HepG2 (cell line): ENCODE results near the gene MTMR10. TPM values are rescaled to one million over a fixed set of nuclear protein-coding genes. Genes with fewer than 3 reads are reported as not detected.
A peak's percentile ranks its signal among the peaks of the same experiment; 100 is the strongest.

Source experiments
- ARNT2 ChIP-seq: sonication (generic); formaldehyde crosslinking; IDR thresholded peaks from 2 replicates; pipeline ENCODE4 v1.8.0; 2022; ENCODE audit warnings: mild to moderate bottlenecking, low read depth, missing genetic modification reagents, moderate library complexity
- CEBPG ChIP-seq: IDR thresholded peaks from 2 replicates; pipeline ENCODE4 v1.6.1; 2016
- FOSL1 ChIP-seq: sonication (generic); formaldehyde crosslinking; IDR thresholded peaks from 2 replicates; pipeline ENCODE4 v1.9.0; 2021; ENCODE audit warnings: missing genetic modification reagents, borderline replicate concordance
- FOXA3 ChIP-seq: IDR thresholded peaks from 2 replicates; pipeline ENCODE4 v1.6.1; 2016; ENCODE audit warnings: missing genetic modification reagents, missing compliant biosample characterization
- FOXO4 ChIP-seq: sonication (generic); formaldehyde crosslinking; conservative IDR thresholded peaks from 2 replicates; pipeline ENCODE4 v1.8.1; 2023; ENCODE audit warnings: missing genetic modification reagents
- GABPA ChIP-seq, 2 experiments: IDR thresholded peaks; 2 replicates each; pipeline ENCODE4 v1.6.1; 2011 to 2016; ENCODE audit warnings: low read depth in 2 of 2, low read length in 1 of 2, missing biosample characterization in 1 of 2, missing genetic modification characterization in 1 of 2
- HHEX ChIP-seq: IDR thresholded peaks from 2 replicates; pipeline ENCODE4 v1.6.1; 2016; ENCODE audit warnings: control low read depth
- MTA3 ChIP-seq: sonication (generic); formaldehyde crosslinking; IDR thresholded peaks from 2 replicates; pipeline ENCODE4 v1.4.0; 2020; ENCODE audit warnings: missing genetic modification reagents
- NR0B2 ChIP-seq: sonication (generic); formaldehyde crosslinking; IDR thresholded peaks from 2 replicates; pipeline ENCODE4 v1.4.0; 2020; ENCODE audit warnings: mild to moderate bottlenecking, missing genetic modification reagents
- PHF8 ChIP-seq: sonication (generic); formaldehyde crosslinking; IDR thresholded peaks from 2 replicates; pipeline ENCODE4 v1.5.0; 2020; ENCODE audit warnings: missing genetic modification reagents
- POLR2AphosphoS5 ChIP-seq: IDR thresholded peaks from 2 replicates; pipeline ENCODE4 v1.6.1; 2012; ENCODE audit warnings: low read depth, low read length
- THAP7 ChIP-seq: sonication (generic); formaldehyde crosslinking; IDR thresholded peaks from 2 replicates; pipeline ENCODE4 v1.8.1; 2023; ENCODE audit warnings: mild to moderate bottlenecking, missing genetic modification reagents
- TSC22D2 ChIP-seq: sonication (generic); formaldehyde crosslinking; IDR thresholded peaks from 2 replicates; pipeline ENCODE4 v1.5.1; 2020; ENCODE audit warnings: missing genetic modification reagents, mild to moderate bottlenecking, borderline replicate concordance
- ZBED4 ChIP-seq: sonication (generic); formaldehyde crosslinking; IDR thresholded peaks from 2 replicates; pipeline ENCODE4 v1.4.0; 2020; ENCODE audit warnings: missing genetic modification reagents, borderline replicate concordance
- ZFP91 ChIP-seq: sonication (generic); formaldehyde crosslinking; IDR thresholded peaks from 2 replicates; pipeline ENCODE4 v1.9.0; 2022; ENCODE audit warnings: missing genetic modification reagents, mild to moderate bottlenecking, borderline replicate concordance
- ZNF263 ChIP-seq: sonication (generic); formaldehyde crosslinking; IDR thresholded peaks from 2 replicates; pipeline ENCODE4 v1.4.0; 2020; ENCODE audit warnings: missing genetic modification reagents
- ZNF3 ChIP-seq: IDR thresholded peaks from 2 replicates; pipeline ENCODE4 v1.7.0; 2017; ENCODE audit warnings: inconsistent platforms
- ZNF619 ChIP-seq: sonication (generic); formaldehyde crosslinking; IDR thresholded peaks from 2 replicates; pipeline ENCODE4 v1.4.0; 2020; ENCODE audit warnings: mild to moderate bottlenecking, missing genetic modification reagents
- ZNF709 ChIP-seq: sonication (generic); formaldehyde crosslinking; IDR thresholded peaks from 2 replicates; pipeline ENCODE4 v1.5.0; 2020; ENCODE audit warnings: mild to moderate bottlenecking, missing genetic modification reagents
- ZSCAN9 ChIP-seq: IDR thresholded peaks from 2 replicates; pipeline ENCODE4 v1.6.1; 2016; ENCODE audit warnings: borderline replicate concordance
- polyA plus RNA-seq, 8 experiments: library from polyadenylated mRNA; depleted of rRNA in 3 of 8; stranded (reverse) in 7 of 8; unstranded in 1 of 8; fragments of >200 nt; fragmentation: Illumina TruSeq in 4 of 8; extraction: Trizol in 4 of 8; gene quantifications; 2 replicates each; pipeline versions ENCODE4 v1.2.1 to v1.2.3, GENCODE V29; 2011 to 2016; ENCODE audit warnings: low read depth in 4 of 8, missing spikeins in 1 of 8, mixed read lengths in 1 of 8; ENCODE audit not compliant: insufficient read depth in 1 of 8
- total RNA-seq, 5 experiments: library from RNA; depleted of rRNA; stranded (reverse); fragments of >200 nt; fragmentation: Illumina TruSeq; extraction: Trizol; gene quantifications; 2 replicates each; pipeline ENCODE4 v1.2.3, GENCODE V29; 2016; ENCODE audit warnings: low read depth in 1 of 5

MTMR10 gene
- total and polyA plus RNA-seq, 2 of the 13 experiments (the other 11 are each of a cell fraction or from before 2014, with no cell fraction given), result 10.2 to 17.4 TPM

GRCh38 chr15:30991255-30992235 is at the start of gene MTMR10 (continued):
- TF ChIP-seq MTA3 (CRISPR knock-in tag) (no peak), THAP7 (CRISPR knock-in tag) (peak; percentile 82; the same call in 1 of the 2 replicates), ZNF263 (peak; percentile 59; the same call in 1 of the 2 replicates), NR0B2 (CRISPR knock-in tag) (no peak), ZNF3 (CRISPR knock-in tag) (no peak), ZFP91 (CRISPR knock-in tag) (peak; percentile 73; the same call in 1 of the 2 replicates), ZBED4 (CRISPR knock-in tag) (peak; percentile 36; the same call in 1 of the 2 replicates), CEBPG (no peak), ZNF619 (no peak), POLR2AphosphoS5 (peak; percentile 74), ZNF709 (CRISPR knock-in tag) (no peak), PHF8 (CRISPR knock-in tag) (peak; percentile 83), GABPA (IDR thresholded peaks at IDR 0.05; ENCODE audit: low read depth, low read length) (peak; percentile 41), GABPA (CRISPR knock-in tag; IDR thresholded peaks at IDR 0.05; ENCODE audit: low read depth) (no peak), TSC22D2 (CRISPR knock-in tag) (no peak), FOXO4 (CRISPR knock-in tag) (0 out of 2 replicates have a peak, but pooled peaks have one; percentile 19), FOXA3 (CRISPR knock-in tag) (no peak; the same call in none of the 2 replicates), ZSCAN9 (CRISPR knock-in tag) (no peak), HHEX (no peak), FOSL1 (CRISPR knock-in tag) (0 out of 2 replicates have a peak, but pooled peaks have one; percentile 14), ARNT2 (no peak)
